Stimulated activated naive CD8-positive, alpha-beta T cell treated with anti-CD3 and anti-CD28 coated beads, Interleukin-15, amount 100 ng/mL, for 72 hours (primary cell): ENCODE results near the gene PCNT.

Experiments
- ATAC-seq: fragments of 150-1000 bp; cut with Tn5 transposase; 2 replicates; pipeline ENCODE4 v1.10.0; 2021; ENCODE audit warnings: mild to moderate bottlenecking, moderate library complexity
- DNase-seq, 2 donors: peaks; one replicate each; pipeline ENCODE4 v3.0.0; 2021 to 2022
- H3K27ac Mint-ChIP-seq, 2 donors: one replicate each; pipeline ENCODE4 v1.8.0; 2022; ENCODE audit warnings: mild to moderate bottlenecking in 2 of 2, mixed read lengths in 2 of 2, moderate library complexity in 2 of 2
- H3K27me3 Mint-ChIP-seq: one replicate; pipeline ENCODE4 v1.8.0; 2022; ENCODE audit warnings: mixed read lengths
- H3K4me1 Mint-ChIP-seq: one replicate; pipeline ENCODE4 v1.8.0; 2022; ENCODE audit warnings: mild to moderate bottlenecking, mixed read lengths
- H3K4me3 Mint-ChIP-seq, 2 donors: one replicate each; pipeline ENCODE4 v1.8.0; 2022; ENCODE audit warnings: mild to moderate bottlenecking in 2 of 2, mixed read lengths in 2 of 2, moderate library complexity in 1 of 2
- H3K9me3 Mint-ChIP-seq, 2 donors: one replicate each; pipeline ENCODE4 v1.8.0; 2022; ENCODE audit warnings: mixed read lengths in 2 of 2

The PCNT gene

GRCh38 chr21:46345861-46346260 is 21.9 kb downstream of the PCNT start:
- DNase-seq (no peak), ATAC-seq (no peak)
- H3K27ac Mint-ChIP-seq, result no peak overlapping the region
- H3K9me3 Mint-ChIP-seq, result no peaks in the 10 kb centered on the region
- peaks cover 15% of the 10 kb centered on the region for H3K4me1 Mint-ChIP-seq
- H3K4me3 Mint-ChIP-seq, result no peak overlapping the region
- no peaks in the 10 kb centered on the region for H3K27me3 Mint-ChIP-seq

GRCh38 chr21:46346296-46347202 is 22.6 kb downstream of the PCNT start:
- Mint-ChIP-seq H3K9me3 (no peaks in the 10 kb centered on the region), H3K4me3 (no peak overlapping the region), H3K27me3 (no peaks in the 10 kb centered on the region), H3K4me1 (peaks cover 15% of the 10 kb centered on the region), H3K27ac (no peak overlapping the region)
- ATAC-seq (no peak), DNase-seq (no peak)

GRCh38 chr21:46347203-46347550 is 23.2 kb downstream of the PCNT start:
- Mint-ChIP-seq H3K27me3 (no peaks in the 10 kb centered on the region), H3K4me3 (no peak overlapping the region), H3K4me1 (peaks cover 15% of the 10 kb centered on the region), H3K9me3 (no peaks in the 10 kb centered on the region), H3K27ac (no peak overlapping the region)
- DNase-seq (no peak), ATAC-seq (no peak)

- H3K27ac Mint-ChIP-seq, result no peak overlapping the region
- H3K4me1 Mint-ChIP-seq, result peaks cover 12% of the 10 kb centered on the region
- ATAC-seq (no peak), DNase-seq (no peak)
- no peaks in the 10 kb centered on the region for H3K27me3 Mint-ChIP-seq
- H3K4me3 Mint-ChIP-seq, result no peak overlapping the region
- no peaks in the 10 kb centered on the region for H3K9me3 Mint-ChIP-seq
These were observed 23.9 kb downstream of the PCNT start for GRCh38 chr21:46347791-46348381.

- no peaks in the 10 kb centered on the region for H3K4me1 Mint-ChIP-seq
- no peaks in the 10 kb centered on the region for H3K9me3 Mint-ChIP-seq
- no peaks in the 10 kb centered on the region for H3K27me3 Mint-ChIP-seq
- ATAC-seq (no peak), DNase-seq (no peak)
- H3K4me3 Mint-ChIP-seq, result no peak overlapping the region
- H3K27ac Mint-ChIP-seq, result no peak overlapping the region
These were observed 25.3 kb downstream of the PCNT start for GRCh38 chr21:46349134-46349760.

- Mint-ChIP-seq H3K4me1 (peaks cover 13% of the 10 kb centered on the region), H3K27me3 (no peaks in the 10 kb centered on the region), H3K4me3 (no peak overlapping the region), H3K9me3 (no peaks in the 10 kb centered on the region), H3K27ac (no peak overlapping the region)
- no peak for DNase-seq
- no peak for ATAC-seq
These were observed 26.6 kb downstream of the PCNT start for GRCh38 chr21:46350571-46350970.

- Mint-ChIP-seq H3K4me3 (no peak overlapping the region), H3K4me1 (peaks cover 16% of the 10 kb centered on the region), H3K27me3 (no peaks in the 10 kb centered on the region), H3K9me3 (no peaks in the 10 kb centered on the region), H3K27ac (no peak overlapping the region)
- no peak for DNase-seq
- no peak for ATAC-seq
These were observed 27.0 kb downstream of the PCNT start for GRCh38 chr21:46350981-46351380.

- Mint-ChIP-seq H3K4me1 (peaks cover 16% of the 10 kb centered on the region), H3K27me3 (no peaks in the 10 kb centered on the region), H3K4me3 (no peak overlapping the region), H3K9me3 (no peaks in the 10 kb centered on the region), H3K27ac (no peak overlapping the region)
- DNase-seq (no peak), ATAC-seq (no peak)
These were observed 27.7 kb downstream of the PCNT start for GRCh38 chr21:46351476-46352163.

GRCh38 chr21:46352164-46352515 is 28.2 kb downstream of the PCNT start:
- Mint-ChIP-seq H3K27me3 (no peaks in the 10 kb centered on the region), H3K9me3 (no peaks in the 10 kb centered on the region), H3K4me1 (peaks cover 16% of the 10 kb centered on the region), H3K27ac (no peak overlapping the region), H3K4me3 (no peak overlapping the region)
- no peak for ATAC-seq
- DNase-seq, result no peak

GRCh38 chr21:46352913-46353312 is 29.0 kb downstream of the PCNT start:
- DNase-seq (no peak), ATAC-seq (no peak)
- peaks cover 16% of the 10 kb centered on the region for H3K4me1 Mint-ChIP-seq
- H3K27me3 Mint-ChIP-seq, result no peaks in the 10 kb centered on the region
- no peaks in the 10 kb centered on the region for H3K9me3 Mint-ChIP-seq
- H3K4me3 Mint-ChIP-seq, result no peak overlapping the region
- no peak overlapping the region for H3K27ac Mint-ChIP-seq

GRCh38 chr21:46354046-46354445 is 30.1 kb downstream of the PCNT start:
- peak overlapping the region in 1 of 2 donors; percentile 85 for H3K27ac Mint-ChIP-seq
- peaks cover 16% of the 10 kb centered on the region for H3K4me1 Mint-ChIP-seq
- no peaks in the 10 kb centered on the region for H3K9me3 Mint-ChIP-seq
- no peak overlapping the region for H3K4me3 Mint-ChIP-seq
- ATAC-seq (no peak), DNase-seq (no peak)
- no peaks in the 10 kb centered on the region for H3K27me3 Mint-ChIP-seq

GRCh38 chr21:46354518-46354917 is 30.6 kb downstream of the PCNT start:
- no peak for DNase-seq
- peaks cover 16% of the 10 kb centered on the region for H3K4me1 Mint-ChIP-seq
- ATAC-seq, result no peak
- H3K9me3 Mint-ChIP-seq, result no peaks in the 10 kb centered on the region
- no peaks in the 10 kb centered on the region for H3K27me3 Mint-ChIP-seq
- H3K4me3 Mint-ChIP-seq, result peak overlapping the region in 1 of 2 donors; percentile 68
- peak overlapping the region in 1 of 2 donors; percentile 48 for H3K27ac Mint-ChIP-seq

- H3K27ac Mint-ChIP-seq, result peak overlapping the region in 1 of 2 donors; percentile 93
- H3K27me3 Mint-ChIP-seq, result no peaks in the 10 kb centered on the region
- peaks cover 16% of the 10 kb centered on the region for H3K4me1 Mint-ChIP-seq
- ATAC-seq (peak; percentile 81), DNase-seq (peak; percentile 16 to 27)
- no peaks in the 10 kb centered on the region for H3K9me3 Mint-ChIP-seq
- H3K4me3 Mint-ChIP-seq, result peak overlapping the region in 1 of 2 donors; percentile 68
These were observed 31.4 kb downstream of the PCNT start for GRCh38 chr21:46355161-46356004.

- DNase-seq, result no peak
- Mint-ChIP-seq H3K27ac (peak overlapping the region in 1 of 2 donors; percentile 59), H3K9me3 (no peaks in the 10 kb centered on the region)
These were observed 32.0 kb downstream of the PCNT start for GRCh38 chr21:46356005-46356338.

More at GRCh38 chr21:46356005-46356338, 32.0 kb downstream of the PCNT start:
- no peak overlapping the region for H3K4me3 Mint-ChIP-seq
- H3K27me3 Mint-ChIP-seq, result no peaks in the 10 kb centered on the region
- peaks cover 16% of the 10 kb centered on the region for H3K4me1 Mint-ChIP-seq
- ATAC-seq, result no peak
